SK-N-SH treated with all-trans-retinoic acid at 6 μM for 48 hours (cell line): Measurements from ENCODE around the gene RAB7A.

Source experiments
- ATAC-seq: fragments of 200-7000 bp; cut with Tn5 transposase; 3 replicates; pipeline ENCODE4 v1.9.1; 2020; ENCODE audit warnings: mild to moderate bottlenecking, moderate library complexity
- ARNTL ChIP-seq: fragments of 450-650 bp; formaldehyde crosslinking; IDR thresholded peaks from 2 replicates; pipeline ENCODE4 v1.5.0; 2020; ENCODE audit warnings: low read depth, mild to moderate bottlenecking, moderate library complexity, borderline replicate concordance
- BACH2 ChIP-seq: fragments of 250-450 bp; sonication (Bioruptor Pico); IDR thresholded peaks from 2 replicates; pipeline ENCODE4 v1.9.0; 2021; ENCODE audit warnings: mild to moderate bottlenecking, borderline replicate concordance
- CSDC2 ChIP-seq: fragments of 250-450 bp; sonication (Bioruptor Pico); IDR thresholded peaks from 2 replicates; pipeline ENCODE4 v1.5.0; 2020; ENCODE audit warnings: mild to moderate bottlenecking, moderate library complexity
- ESRRG ChIP-seq: fragments of 250-450 bp; sonication (Bioruptor Pico); IDR thresholded peaks from 2 replicates; pipeline ENCODE4 v1.6.1; 2021; ENCODE audit warnings: mild to moderate bottlenecking
- GLIS3 ChIP-seq: fragments of 250-450 bp; sonication (Bioruptor Pico); IDR thresholded peaks from 2 replicates; pipeline ENCODE4 v1.5.0; 2020; ENCODE audit warnings: mild to moderate bottlenecking, moderate library complexity
- ISL1 ChIP-seq: fragments of 250-450 bp; sonication (Bioruptor Pico); IDR thresholded peaks from 2 replicates; pipeline ENCODE4 v2.1.2; 2022; ENCODE audit warnings: mild to moderate bottlenecking, moderate library complexity
- OSR1 ChIP-seq: fragments of 250-450 bp; sonication (Bioruptor Pico); IDR thresholded peaks from 2 replicates; pipeline ENCODE4 v1.8.0; 2022; ENCODE audit warnings: moderate library complexity, mild to moderate bottlenecking, inconsistent platforms
- PATZ1 ChIP-seq: fragments of 250-450 bp; sonication (Bioruptor Pico); IDR thresholded peaks from 2 replicates; pipeline ENCODE4 v1.8.0; 2020; ENCODE audit warnings: mild to moderate bottlenecking, moderate library complexity, borderline replicate concordance
- POU6F1 ChIP-seq: fragments of 250-450 bp; sonication (Bioruptor Pico); IDR thresholded peaks from 2 replicates; pipeline ENCODE4 v1.8.0; 2021; ENCODE audit warnings: low read depth, mild to moderate bottlenecking, moderate library complexity, borderline replicate concordance
- PPARA ChIP-seq: fragments of 250-450 bp; sonication (Bioruptor Pico); IDR thresholded peaks from 2 replicates; pipeline ENCODE4 v1.5.0; 2020; ENCODE audit warnings: mild to moderate bottlenecking, borderline replicate concordance
- RARB ChIP-seq: fragments of 250-450 bp; sonication (Bioruptor Pico); IDR thresholded peaks from 2 replicates; pipeline ENCODE4 v1.8.0; 2021; ENCODE audit warnings: mild to moderate bottlenecking, moderate library complexity
- SNAI2 ChIP-seq: fragments of 250-450 bp; sonication (Bioruptor Pico); IDR thresholded peaks from 2 replicates; pipeline ENCODE4 v1.5.0; 2020; ENCODE audit warnings: mild to moderate bottlenecking, moderate library complexity
- TCF4 ChIP-seq: fragments of 250-450 bp; sonication (Bioruptor Pico); IDR thresholded peaks from 2 replicates; pipeline ENCODE4 v1.8.0; 2021; ENCODE audit warnings: mild to moderate bottlenecking, moderate library complexity, borderline replicate concordance
- TOX ChIP-seq: fragments of 250-450 bp; sonication (Bioruptor Pico); IDR thresholded peaks from 2 replicates; pipeline ENCODE4 v1.8.0; 2021; ENCODE audit warnings: mild to moderate bottlenecking, moderate library complexity, borderline replicate concordance
- TSHZ2 ChIP-seq: fragments of 250-450 bp; sonication (Bioruptor Pico); IDR thresholded peaks from 2 replicates; pipeline ENCODE4 v1.5.0; 2020; ENCODE audit warnings: mild to moderate bottlenecking, moderate library complexity
- ZFP3 ChIP-seq: fragments of 250-450 bp; sonication (Bioruptor Pico); IDR thresholded peaks from 2 replicates; pipeline ENCODE4 v1.5.0; 2020; ENCODE audit warnings: mild to moderate bottlenecking, moderate library complexity
- ZFP30 ChIP-seq: fragments of 450-650 bp; formaldehyde crosslinking; IDR thresholded peaks from 2 replicates; pipeline ENCODE4 v1.5.0; 2022; ENCODE audit warnings: mild to moderate bottlenecking, moderate library complexity
- ZNF565 ChIP-seq: fragments of 450-650 bp; formaldehyde crosslinking; conservative IDR thresholded peaks from 2 replicates; pipeline ENCODE4 v1.5.0; 2020; ENCODE audit warnings: low read depth, mild to moderate bottlenecking, moderate library complexity
- ZNF70 ChIP-seq: fragments of 450-650 bp; formaldehyde crosslinking; IDR thresholded peaks from 2 replicates; pipeline ENCODE4 v1.5.0; 2020; ENCODE audit warnings: mild to moderate bottlenecking, moderate library complexity
- ZNF8 ChIP-seq: fragments of 450-650 bp; formaldehyde crosslinking; IDR thresholded peaks from 2 replicates; pipeline ENCODE4 v1.5.0; 2020; ENCODE audit warnings: mild to moderate bottlenecking, moderate library complexity
- TF ChIP-seq, protein P1 (sequence below): fragments of 250-450 bp; sonication (Bioruptor Pico); IDR thresholded peaks from 2 replicates; pipeline ENCODE4 v1.5.1; 2021; ENCODE audit warnings: mild to moderate bottlenecking, moderate library complexity
- TF ChIP-seq, protein P2 (sequence below): fragments of 250-450 bp; sonication (Bioruptor Pico); IDR thresholded peaks from 2 replicates; pipeline ENCODE4 v1.5.1; 2020; ENCODE audit warnings: low read depth, mild to moderate bottlenecking, moderate library complexity

RAB7A gene

GRCh38 chr3:128706086-128706615 is 19.8 kb upstream of the RAB7A start:
- no peak for ATAC-seq
- TF ChIP-seq ZNF70 (CRISPR knock-in tag) (no peak), TCF4 (no peak), PPARA (CRISPR knock-in tag) (no peak), TOX (CRISPR knock-in tag) (no peak), SNAI2 (CRISPR knock-in tag) (no peak), ESRRG (CRISPR knock-in tag) (no peak), PATZ1 (CRISPR knock-in tag) (no peak), ISL1 (CRISPR knock-in tag) (no peak), ZFP30 (CRISPR knock-in tag) (no peak), ZFP3 (CRISPR knock-in tag) (no peak), POU6F1 (CRISPR knock-in tag) (no peak), GLIS3 (no peak), OSR1 (no peak), ZNF8 (CRISPR knock-in tag) (no peak), ARNTL (CRISPR knock-in tag) (no peak), TSHZ2 (no peak), BACH2 (no peak), RARB (CRISPR knock-in tag) (no peak)
- TF ChIP-seq, protein P1, sequence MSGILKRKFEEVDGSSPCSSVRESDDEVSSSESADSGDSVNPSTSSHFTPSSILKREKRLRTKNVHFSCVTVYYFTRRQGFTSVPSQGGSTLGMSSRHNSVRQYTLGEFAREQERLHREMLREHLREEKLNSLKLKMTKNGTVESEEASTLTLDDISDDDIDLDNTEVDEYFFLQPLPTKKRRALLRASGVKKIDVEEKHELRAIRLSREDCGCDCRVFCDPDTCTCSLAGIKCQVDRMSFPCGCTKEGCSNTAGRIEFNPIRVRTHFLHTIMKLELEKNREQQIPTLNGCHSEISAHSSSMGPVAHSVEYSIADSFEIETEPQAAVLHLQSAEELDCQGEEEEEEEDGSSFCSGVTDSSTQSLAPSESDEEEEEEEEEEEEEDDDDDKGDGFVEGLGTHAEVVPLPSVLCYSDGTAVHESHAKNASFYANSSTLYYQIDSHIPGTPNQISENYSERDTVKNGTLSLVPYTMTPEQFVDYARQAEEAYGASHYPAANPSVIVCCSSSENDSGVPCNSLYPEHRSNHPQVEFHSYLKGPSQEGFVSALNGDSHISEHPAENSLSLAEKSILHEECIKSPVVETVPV (CRISPR knock-in tag), result no peak

DNA sequence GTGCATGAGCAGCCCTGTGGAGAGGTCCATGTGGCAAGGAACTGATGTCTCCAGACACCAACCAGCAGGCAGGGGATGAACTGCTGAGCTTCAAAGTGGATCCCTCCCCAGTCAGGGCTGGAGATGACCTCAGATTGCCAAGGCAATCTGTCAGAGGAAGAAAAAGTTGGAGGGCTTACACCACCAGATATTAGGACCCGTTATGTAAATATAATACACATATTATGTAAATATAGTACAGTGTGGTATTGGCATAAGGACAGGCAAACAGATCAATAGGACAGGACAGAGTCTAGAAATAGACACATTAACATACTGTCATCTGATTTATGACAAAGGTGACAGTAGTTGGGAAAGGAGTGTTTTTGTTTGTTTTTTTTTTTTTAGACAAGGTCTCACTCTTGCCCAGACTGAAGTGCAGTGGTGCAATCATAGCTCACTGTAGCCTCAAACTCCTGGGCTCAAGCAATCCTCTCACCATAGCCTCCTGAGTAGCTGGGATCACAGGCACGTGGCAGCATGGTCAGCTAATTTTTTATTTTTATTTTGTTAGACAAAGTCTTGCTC is 18.0 kb upstream of the RAB7A start:
- no peak for ATAC-seq
- no peak for TF ChIP-seq ZFP3 (CRISPR knock-in tag)
- TF ChIP-seq ARNTL (CRISPR knock-in tag), result no peak
- no peak for TF ChIP-seq ZNF8 (CRISPR knock-in tag)
- TF ChIP-seq TOX (CRISPR knock-in tag), result no peak
- TF ChIP-seq TCF4, result no peak
- no peak for TF ChIP-seq GLIS3
- no peak for TF ChIP-seq ESRRG (CRISPR knock-in tag)
- TF ChIP-seq ZFP30 (CRISPR knock-in tag), result no peak
- TF ChIP-seq CSDC2 (CRISPR knock-in tag), result no peak
- TF ChIP-seq POU6F1 (CRISPR knock-in tag), result no peak
- TF ChIP-seq TSHZ2, result no peak
- TF ChIP-seq RARB (CRISPR knock-in tag), result no peak
- TF ChIP-seq OSR1, result no peak
- TF ChIP-seq BACH2, result no peak
- no peak for TF ChIP-seq ZNF70 (CRISPR knock-in tag)
- no peak for TF ChIP-seq ZNF565 (CRISPR knock-in tag)
- TF ChIP-seq, protein P2, sequence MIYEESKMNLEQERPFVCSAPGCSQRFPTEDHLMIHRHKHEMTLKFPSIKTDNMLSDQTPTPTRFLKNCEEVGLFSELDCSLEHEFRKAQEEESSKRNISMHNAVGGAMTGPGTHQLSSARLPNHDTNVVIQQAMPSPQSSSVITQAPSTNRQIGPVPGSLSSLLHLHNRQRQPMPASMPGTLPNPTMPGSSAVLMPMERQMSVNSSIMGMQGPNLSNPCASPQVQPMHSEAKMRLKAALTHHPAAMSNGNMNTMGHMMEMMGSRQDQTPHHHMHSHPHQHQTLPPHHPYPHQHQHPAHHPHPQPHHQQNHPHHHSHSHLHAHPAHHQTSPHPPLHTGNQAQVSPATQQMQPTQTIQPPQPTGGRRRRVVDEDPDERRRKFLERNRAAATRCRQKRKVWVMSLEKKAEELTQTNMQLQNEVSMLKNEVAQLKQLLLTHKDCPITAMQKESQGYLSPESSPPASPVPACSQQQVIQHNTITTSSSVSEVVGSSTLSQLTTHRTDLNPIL (CRISPR knock-in tag), result no peak
- no peak for TF ChIP-seq PATZ1 (CRISPR knock-in tag)
